Measurements from ENCODE around the gene RPAIN.

Gene RPAIN

GRCh38 chr17:5399767-5400166, 20.2 kb upstream of the RPAIN start:
- H3K4me3 ChIP-seq (ENCODE audit: insufficient read depth, low read depth, low read length): no peak overlapping the region
- WGBS, 2 experiments: 76 to 77% methylated on average over 2 to 5 of the region's 6 CpGs
- peaks cover 51% of the 10 kb centered on the region for H3K36me3 ChIP-seq (ENCODE audit: control insufficient read depth, insufficient read depth, low read length)
- no peaks in the 10 kb centered on the region for H3K9me3 ChIP-seq (ENCODE audit: control insufficient read depth, low read length)
- no peaks in the 10 kb centered on the region for H3K27me3 ChIP-seq (ENCODE audit: control insufficient read depth, insufficient read depth, low read length, poor library complexity, severe bottlenecking)
- no peak overlapping the region for H3K27ac ChIP-seq (ENCODE audit: insufficient read depth, low read depth, low read length, poor library complexity, severe bottlenecking)
- no peaks in the 10 kb centered on the region for H3K4me1 ChIP-seq (ENCODE audit: control insufficient read depth, insufficient read depth, low read length)

GRCh38 chr17:5405400-5405799, 14.6 kb upstream of the RPAIN start:
- WGBS, 2 experiments: 96 to 98% methylated on average over 4 of the region's 4 CpGs
- Histone ChIP-seq H3K27me3 (ENCODE audit: control insufficient read depth, insufficient read depth, low read length, poor library complexity, severe bottlenecking) (no peaks in the 10 kb centered on the region), H3K4me3 (ENCODE audit: insufficient read depth, low read depth, low read length) (no peak overlapping the region), H3K27ac (ENCODE audit: insufficient read depth, low read depth, low read length, poor library complexity, severe bottlenecking) (no peak overlapping the region), H3K36me3 (ENCODE audit: control insufficient read depth, insufficient read depth, low read length) (peaks cover 70% of the 10 kb centered on the region), H3K9me3 (ENCODE audit: control insufficient read depth, low read length) (no peaks in the 10 kb centered on the region), H3K4me1 (ENCODE audit: control insufficient read depth, insufficient read depth, low read length) (no peaks in the 10 kb centered on the region)

- Histone ChIP-seq H3K27ac (ENCODE audit: insufficient read depth, low read depth, low read length, poor library complexity, severe bottlenecking) (no peak overlapping the region), H3K4me3 (ENCODE audit: insufficient read depth, low read depth, low read length) (no peak overlapping the region), H3K4me1 (ENCODE audit: control insufficient read depth, insufficient read depth, low read length) (no peaks in the 10 kb centered on the region), H3K9me3 (ENCODE audit: control insufficient read depth, low read length) (no peaks in the 10 kb centered on the region), H3K36me3 (ENCODE audit: control insufficient read depth, insufficient read depth, low read length) (peaks cover 73% of the 10 kb centered on the region), H3K27me3 (ENCODE audit: control insufficient read depth, insufficient read depth, low read length, poor library complexity, severe bottlenecking) (no peaks in the 10 kb centered on the region)
- 69 to 79% methylated on average over 4 to 5 of the region's 5 CpGs for WGBS, 2 experiments
Measured at GRCh38 chr17:5408186-5408585, 11.8 kb upstream of the RPAIN start.

GRCh38 chr17:5410594-5411272, 9.2 kb upstream of the RPAIN start:
- no peaks in the 10 kb centered on the region for H3K27me3 ChIP-seq (ENCODE audit: control insufficient read depth, insufficient read depth, low read length, poor library complexity, severe bottlenecking)
- no peak overlapping the region for H3K27ac ChIP-seq (ENCODE audit: insufficient read depth, low read depth, low read length, poor library complexity, severe bottlenecking)
- H3K9me3 ChIP-seq (ENCODE audit: control insufficient read depth, low read length): no peaks in the 10 kb centered on the region
- 93 to 97% methylated on average over 7 of the region's 7 CpGs for WGBS, 2 experiments
- peaks cover 71% of the 10 kb centered on the region for H3K36me3 ChIP-seq (ENCODE audit: control insufficient read depth, insufficient read depth, low read length)
- H3K4me3 ChIP-seq (ENCODE audit: insufficient read depth, low read depth, low read length): no peak overlapping the region
- no peaks in the 10 kb centered on the region for H3K4me1 ChIP-seq (ENCODE audit: control insufficient read depth, insufficient read depth, low read length)

- 94% methylated on average over 4 of the region's 4 CpGs for WGBS, 2 experiments
- Histone ChIP-seq H3K4me3 (ENCODE audit: insufficient read depth, low read depth, low read length) (no peak overlapping the region), H3K9me3 (ENCODE audit: control insufficient read depth, low read length) (no peaks in the 10 kb centered on the region), H3K27ac (ENCODE audit: insufficient read depth, low read depth, low read length, poor library complexity, severe bottlenecking) (no peak overlapping the region), H3K36me3 (ENCODE audit: control insufficient read depth, insufficient read depth, low read length) (peaks cover 49% of the 10 kb centered on the region), H3K4me1 (ENCODE audit: control insufficient read depth, insufficient read depth, low read length) (no peaks in the 10 kb centered on the region), H3K27me3 (ENCODE audit: control insufficient read depth, insufficient read depth, low read length, poor library complexity, severe bottlenecking) (no peaks in the 10 kb centered on the region)
Measured at GRCh38 chr17:5413682-5414081, 6.3 kb upstream of the RPAIN start.

DNA sequence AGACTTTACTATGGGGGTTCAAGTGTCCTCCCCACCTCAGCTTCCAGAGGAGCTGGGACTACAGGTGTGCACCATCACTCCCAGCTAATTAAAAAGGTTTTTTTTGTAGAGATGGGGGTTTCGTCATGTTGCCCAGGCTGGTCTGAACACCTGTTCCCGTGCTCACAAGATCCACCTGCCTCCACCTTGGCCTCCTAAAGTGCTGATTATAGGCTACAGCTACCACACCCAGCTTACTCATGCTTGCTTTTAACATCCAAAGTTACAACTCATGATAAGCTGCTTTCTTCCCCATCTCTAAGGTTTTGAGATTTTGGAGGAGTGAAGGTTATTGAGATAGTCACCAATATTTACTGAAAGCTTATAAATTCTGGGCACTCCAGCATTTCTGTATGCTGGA, 3.1 kb upstream of the RPAIN start:
- Histone ChIP-seq H3K27ac (ENCODE audit: insufficient read depth, low read depth, low read length, poor library complexity, severe bottlenecking) (no peak overlapping the region), H3K4me1 (ENCODE audit: control insufficient read depth, insufficient read depth, low read length) (peaks cover 7% of the 10 kb centered on the region), H3K27me3 (ENCODE audit: control insufficient read depth, insufficient read depth, low read length, poor library complexity, severe bottlenecking) (no peaks in the 10 kb centered on the region), H3K36me3 (ENCODE audit: control insufficient read depth, insufficient read depth, low read length) (peaks cover 31% of the 10 kb centered on the region), H3K9me3 (ENCODE audit: control insufficient read depth, low read length) (no peaks in the 10 kb centered on the region), H3K4me3 (ENCODE audit: insufficient read depth, low read depth, low read length) (no peak overlapping the region)
- WGBS, 2 experiments: 90 to 91% methylated on average over 2 of the region's 2 CpGs

DNA sequence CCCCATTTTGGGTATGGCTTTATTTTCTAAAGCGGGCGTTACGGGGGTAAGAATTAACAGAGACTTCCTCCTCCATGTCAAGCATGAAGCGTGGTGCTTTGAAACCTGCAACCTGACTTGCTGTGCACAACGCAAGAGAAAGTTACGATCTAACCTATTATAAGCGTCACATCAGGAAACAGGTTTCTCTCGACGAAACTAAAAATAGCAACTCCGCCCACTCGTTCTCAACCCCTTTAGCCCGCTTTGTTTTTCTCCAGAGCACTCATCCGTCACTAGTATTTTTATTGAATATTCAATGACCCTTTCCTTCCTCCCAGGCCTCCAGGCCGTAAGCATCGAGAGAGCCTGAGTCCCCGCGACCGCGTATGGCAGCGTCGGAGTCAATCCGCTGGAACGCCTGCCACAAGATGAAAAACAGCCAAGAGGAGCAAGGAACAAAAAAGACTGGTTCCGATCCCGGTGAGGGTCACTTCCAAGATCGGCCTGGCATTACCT, 1.1 kb upstream of the RPAIN start:
- no peaks in the 10 kb centered on the region for H3K27me3 ChIP-seq (ENCODE audit: control insufficient read depth, insufficient read depth, low read length, poor library complexity, severe bottlenecking)
- WGBS, 2 experiments: 1% methylated on average over 26 of the region's 26 CpGs

DNA sequence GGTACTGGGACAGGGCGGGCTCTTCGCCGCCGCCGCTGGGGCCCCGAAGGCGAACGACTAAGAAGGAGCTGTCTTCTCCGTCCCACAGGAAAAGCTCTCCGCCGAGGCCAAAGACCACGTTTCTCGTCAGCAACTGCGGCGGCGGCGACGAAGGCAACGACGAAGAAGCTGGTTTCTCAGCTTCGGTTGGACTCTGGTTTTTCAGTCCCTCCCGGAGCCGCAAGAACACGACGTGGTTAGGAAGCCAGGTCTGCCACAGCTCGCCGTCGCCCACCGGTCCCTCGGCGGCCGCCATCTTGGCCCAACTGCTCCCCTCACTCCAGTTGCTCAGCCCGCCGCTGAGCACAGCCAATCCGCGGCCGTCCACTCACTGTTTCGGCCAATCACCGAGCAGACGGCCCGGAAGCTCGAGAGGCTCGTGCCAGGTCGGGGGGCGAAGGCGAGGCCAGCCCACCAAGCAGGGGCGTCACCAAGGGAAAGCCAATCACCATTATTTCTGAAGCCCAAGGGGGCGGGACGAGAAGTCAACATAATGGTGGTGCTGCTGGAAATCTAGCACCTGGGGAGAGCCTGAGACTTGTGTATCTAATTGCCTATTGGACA, 525 bp upstream of the RPAIN start, which contains the start of gene NUP88:
Gene NUP88, minus strand, starts transcription at position 307 of the 603 bp plus-strand sequence. Its CDS starts 12 bp downstream, at position 295.
- Histone ChIP-seq H3K27ac (ENCODE audit: insufficient read depth, low read depth, low read length, poor library complexity, severe bottlenecking) (peak within 1 kb of the TSS; percentile 71), H3K27me3 (ENCODE audit: control insufficient read depth, insufficient read depth, low read length, poor library complexity, severe bottlenecking) (no peaks in the 10 kb centered on the region), H3K4me3 (ENCODE audit: insufficient read depth, low read depth, low read length) (peak within 1 kb of the TSS; percentile 74), H3K9me3 (ENCODE audit: control insufficient read depth, low read length) (no peaks in the 10 kb centered on the region), H3K4me1 (ENCODE audit: control insufficient read depth, insufficient read depth, low read length) (peaks cover 7% of the 10 kb centered on the region), H3K36me3 (ENCODE audit: control insufficient read depth, insufficient read depth, low read length) (peaks cover 32% of the 10 kb centered on the region)
- 0% methylated on average over 49 of the region's 49 CpGs for WGBS, 2 experiments

More for the DNA sequence above, 1.1 kb upstream of the RPAIN start:
- Histone ChIP-seq H3K4me1 (ENCODE audit: control insufficient read depth, insufficient read depth, low read length) (peaks cover 7% of the 10 kb centered on the region), H3K36me3 (ENCODE audit: control insufficient read depth, insufficient read depth, low read length) (peaks cover 29% of the 10 kb centered on the region), H3K4me3 (ENCODE audit: insufficient read depth, low read depth, low read length) (peak overlapping the region; percentile 74), H3K9me3 (ENCODE audit: control insufficient read depth, low read length) (no peaks in the 10 kb centered on the region), H3K27ac (ENCODE audit: insufficient read depth, low read depth, low read length, poor library complexity, severe bottlenecking) (no peak overlapping the region)

- Histone ChIP-seq H3K27me3 (ENCODE audit: control insufficient read depth, insufficient read depth, low read length, poor library complexity, severe bottlenecking) (no peaks in the 10 kb centered on the region), H3K4me1 (ENCODE audit: control insufficient read depth, insufficient read depth, low read length) (peaks cover 7% of the 10 kb centered on the region), H3K4me3 (ENCODE audit: insufficient read depth, low read depth, low read length) (no peak overlapping the region), H3K9me3 (ENCODE audit: control insufficient read depth, low read length) (no peaks in the 10 kb centered on the region), H3K27ac (ENCODE audit: insufficient read depth, low read depth, low read length, poor library complexity, severe bottlenecking) (no peak overlapping the region), H3K36me3 (ENCODE audit: control insufficient read depth, insufficient read depth, low read length) (peaks cover 35% of the 10 kb centered on the region)
- WGBS, 2 experiments: 95 to 97% methylated on average over 2 of the region's 2 CpGs
Measured at GRCh38 chr17:5422505-5422904, 2.5 kb downstream of the RPAIN start.

GRCh38 chr17:5424909-5425308, 4.9 kb downstream of the RPAIN start:
- 97 to 100% methylated on average over 1 of the region's 1 CpG for WGBS, 2 experiments
- peaks cover 52% of the 10 kb centered on the region for H3K36me3 ChIP-seq (ENCODE audit: control insufficient read depth, insufficient read depth, low read length)

More at GRCh38 chr17:5424909-5425308, 4.9 kb downstream of the RPAIN start:
- Histone ChIP-seq H3K9me3 (ENCODE audit: control insufficient read depth, low read length) (no peaks in the 10 kb centered on the region), H3K4me3 (ENCODE audit: insufficient read depth, low read depth, low read length) (no peak overlapping the region), H3K27ac (ENCODE audit: insufficient read depth, low read depth, low read length, poor library complexity, severe bottlenecking) (no peak overlapping the region), H3K4me1 (ENCODE audit: control insufficient read depth, insufficient read depth, low read length) (peaks cover 7% of the 10 kb centered on the region), H3K27me3 (ENCODE audit: control insufficient read depth, insufficient read depth, low read length, poor library complexity, severe bottlenecking) (no peaks in the 10 kb centered on the region)
